ENCODE results near the gene CTU1. TPM values are rescaled to one million over a fixed set of nuclear protein-coding genes. Genes with fewer than 3 reads are reported as not detected.

CTU1 gene
- total and polyA plus RNA-seq, 10 of the 15 experiments (the other 5 are each of a cell fraction or from before 2014, with no cell fraction given) = 0.02 to 10.5 (median 3.0) TPM; not detected in 1

DNA sequence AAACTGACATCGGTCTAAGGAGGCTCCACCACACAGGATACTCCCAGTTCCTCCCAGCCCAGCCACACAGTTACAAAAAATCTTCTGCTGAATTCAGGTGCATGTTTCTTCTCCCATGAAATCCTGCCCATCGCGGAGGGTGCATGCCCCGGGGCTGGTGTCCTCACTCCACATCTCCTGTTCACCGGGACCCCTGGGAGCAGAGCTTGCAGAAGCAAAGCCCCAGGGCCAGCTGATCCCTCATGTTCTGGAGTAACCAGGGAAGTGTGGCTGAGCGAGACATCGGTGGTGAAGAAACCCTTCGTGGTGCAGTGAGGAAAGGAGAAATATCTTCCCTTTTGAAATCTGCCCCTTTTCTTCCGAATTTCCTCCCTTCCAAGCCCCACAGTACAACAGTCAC is 15.6 kb upstream of the CTU1 start:
- peaks cover 0 to 3% of the 10 kb centered on the region in 2 experiments; a peak in 2 of 4 replicates for H3K27me3 ChIP-seq (replicated peaks in 1 of 2; ENCODE audit: control insufficient read depth in 2 of 2, insufficient read depth in 2 of 2, low read length in 1 of 2)
- TF ChIP-seq, protein P1, sequence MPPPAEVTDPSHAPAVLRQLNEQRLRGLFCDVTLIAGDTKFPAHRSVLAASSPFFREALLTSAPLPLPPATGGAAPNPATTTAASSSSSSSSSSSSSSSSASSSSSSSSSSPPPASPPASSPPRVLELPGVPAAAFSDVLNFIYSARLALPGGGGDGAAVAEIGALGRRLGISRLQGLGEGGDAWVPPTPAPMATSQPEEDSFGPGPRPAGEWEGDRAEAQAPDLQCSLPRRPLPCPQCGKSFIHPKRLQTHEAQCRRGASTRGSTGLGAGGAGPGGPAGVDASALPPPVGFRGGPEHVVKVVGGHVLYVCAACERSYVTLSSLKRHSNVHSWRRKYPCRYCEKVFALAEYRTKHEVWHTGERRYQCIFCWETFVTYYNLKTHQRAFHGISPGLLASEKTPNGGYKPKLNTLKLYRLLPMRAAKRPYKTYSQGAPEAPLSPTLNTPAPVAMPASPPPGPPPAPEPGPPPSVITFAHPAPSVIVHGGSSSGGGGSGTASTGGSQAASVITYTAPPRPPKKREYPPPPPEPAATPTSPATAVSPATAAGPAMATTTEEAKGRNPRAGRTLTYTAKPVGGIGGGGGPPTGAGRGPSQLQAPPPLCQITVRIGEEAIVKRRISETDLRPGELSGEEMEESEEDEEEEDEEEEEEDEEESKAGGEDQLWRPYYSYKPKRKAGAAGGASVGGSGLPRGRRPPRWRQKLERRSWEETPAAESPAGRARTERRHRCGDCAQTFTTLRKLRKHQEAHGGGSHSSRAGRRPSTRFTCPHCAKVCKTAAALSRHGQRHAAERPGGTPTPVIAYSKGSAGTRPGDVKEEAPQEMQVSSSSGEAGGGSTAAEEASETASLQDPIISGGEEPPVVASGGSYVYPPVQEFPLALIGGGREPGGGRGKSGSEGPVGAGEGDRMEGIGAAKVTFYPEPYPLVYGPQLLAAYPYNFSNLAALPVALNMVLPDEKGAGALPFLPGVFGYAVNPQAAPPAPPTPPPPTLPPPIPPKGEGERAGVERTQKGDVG (CRISPR knock-in tag; IDR thresholded peaks at IDR 0.05) = no peak
- no peak for TF ChIP-seq CBX3 (IDR thresholded peaks at IDR 0.05; ENCODE audit: borderline replicate concordance, low read depth)
- no peak for TF ChIP-seq LARP7 (IDR thresholded peaks at IDR 0.05)
- no peak for TF ChIP-seq FOS (IDR thresholded peaks at IDR 0.05; ENCODE audit: borderline replicate concordance, extremely low read depth, insufficient read length)
- TF ChIP-seq RCOR1 (conservative IDR thresholded peaks at IDR 0.05; ENCODE audit: low read depth, low read length) = no peak
- no peak for TF ChIP-seq IKZF1 (conservative IDR thresholded peaks at IDR 0.05)
- no peak for TF ChIP-seq RBBP5 (conservative IDR thresholded peaks at IDR 0.05)
- TF ChIP-seq, protein P2, sequence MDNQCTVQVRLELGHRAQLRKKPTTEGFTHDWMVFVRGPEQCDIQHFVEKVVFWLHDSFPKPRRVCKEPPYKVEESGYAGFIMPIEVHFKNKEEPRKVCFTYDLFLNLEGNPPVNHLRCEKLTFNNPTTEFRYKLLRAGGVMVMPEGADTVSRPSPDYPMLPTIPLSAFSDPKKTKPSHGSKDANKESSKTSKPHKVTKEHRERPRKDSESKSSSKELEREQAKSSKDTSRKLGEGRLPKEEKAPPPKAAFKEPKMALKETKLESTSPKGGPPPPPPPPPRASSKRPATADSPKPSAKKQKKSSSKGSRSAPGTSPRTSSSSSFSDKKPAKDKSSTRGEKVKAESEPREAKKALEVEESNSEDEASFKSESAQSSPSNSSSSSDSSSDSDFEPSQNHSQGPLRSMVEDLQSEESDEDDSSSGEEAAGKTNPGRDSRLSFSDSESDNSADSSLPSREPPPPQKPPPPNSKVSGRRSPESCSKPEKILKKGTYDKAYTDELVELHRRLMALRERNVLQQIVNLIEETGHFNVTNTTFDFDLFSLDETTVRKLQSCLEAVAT (IDR thresholded peaks at IDR 0.05) = no peak
- TF ChIP-seq, protein P3, sequence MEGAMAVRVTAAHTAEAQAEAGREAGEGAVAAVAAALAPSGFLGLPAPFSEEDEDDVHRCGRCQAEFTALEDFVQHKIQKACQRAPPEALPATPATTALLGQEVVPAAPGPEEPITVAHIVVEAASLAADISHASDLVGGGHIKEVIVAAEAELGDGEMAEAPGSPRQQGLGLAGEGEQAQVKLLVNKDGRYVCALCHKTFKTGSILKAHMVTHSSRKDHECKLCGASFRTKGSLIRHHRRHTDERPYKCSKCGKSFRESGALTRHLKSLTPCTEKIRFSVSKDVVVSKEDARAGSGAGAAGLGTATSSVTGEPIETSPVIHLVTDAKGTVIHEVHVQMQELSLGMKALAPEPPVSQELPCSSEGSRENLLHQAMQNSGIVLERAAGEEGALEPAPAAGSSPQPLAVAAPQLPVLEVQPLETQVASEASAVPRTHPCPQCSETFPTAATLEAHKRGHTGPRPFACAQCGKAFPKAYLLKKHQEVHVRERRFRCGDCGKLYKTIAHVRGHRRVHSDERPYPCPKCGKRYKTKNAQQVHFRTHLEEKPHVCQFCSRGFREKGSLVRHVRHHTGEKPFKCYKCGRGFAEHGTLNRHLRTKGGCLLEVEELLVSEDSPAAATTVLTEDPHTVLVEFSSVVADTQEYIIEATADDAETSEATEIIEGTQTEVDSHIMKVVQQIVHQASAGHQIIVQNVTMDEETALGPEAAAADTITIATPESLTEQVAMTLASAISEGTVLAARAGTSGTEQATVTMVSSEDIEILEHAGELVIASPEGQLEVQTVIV (IDR thresholded peaks at IDR 0.05; ENCODE audit: borderline replicate concordance, partially characterized antibody) = no peak
- no peak for TF ChIP-seq ASH2L (IDR thresholded peaks at IDR 0.05; ENCODE audit: borderline replicate concordance, low read depth)
- TF ChIP-seq, protein P4, sequence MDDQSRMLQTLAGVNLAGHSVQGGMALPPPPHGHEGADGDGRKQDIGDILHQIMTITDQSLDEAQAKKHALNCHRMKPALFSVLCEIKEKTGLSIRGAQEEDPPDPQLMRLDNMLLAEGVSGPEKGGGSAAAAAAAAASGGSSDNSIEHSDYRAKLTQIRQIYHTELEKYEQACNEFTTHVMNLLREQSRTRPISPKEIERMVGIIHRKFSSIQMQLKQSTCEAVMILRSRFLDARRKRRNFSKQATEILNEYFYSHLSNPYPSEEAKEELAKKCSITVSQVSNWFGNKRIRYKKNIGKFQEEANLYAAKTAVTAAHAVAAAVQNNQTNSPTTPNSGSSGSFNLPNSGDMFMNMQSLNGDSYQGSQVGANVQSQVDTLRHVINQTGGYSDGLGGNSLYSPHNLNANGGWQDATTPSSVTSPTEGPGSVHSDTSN (IDR thresholded peaks at IDR 0.05; ENCODE audit: insufficient replicate concordance, low read depth, low read length) = no peak
- TF ChIP-seq, protein P5, sequence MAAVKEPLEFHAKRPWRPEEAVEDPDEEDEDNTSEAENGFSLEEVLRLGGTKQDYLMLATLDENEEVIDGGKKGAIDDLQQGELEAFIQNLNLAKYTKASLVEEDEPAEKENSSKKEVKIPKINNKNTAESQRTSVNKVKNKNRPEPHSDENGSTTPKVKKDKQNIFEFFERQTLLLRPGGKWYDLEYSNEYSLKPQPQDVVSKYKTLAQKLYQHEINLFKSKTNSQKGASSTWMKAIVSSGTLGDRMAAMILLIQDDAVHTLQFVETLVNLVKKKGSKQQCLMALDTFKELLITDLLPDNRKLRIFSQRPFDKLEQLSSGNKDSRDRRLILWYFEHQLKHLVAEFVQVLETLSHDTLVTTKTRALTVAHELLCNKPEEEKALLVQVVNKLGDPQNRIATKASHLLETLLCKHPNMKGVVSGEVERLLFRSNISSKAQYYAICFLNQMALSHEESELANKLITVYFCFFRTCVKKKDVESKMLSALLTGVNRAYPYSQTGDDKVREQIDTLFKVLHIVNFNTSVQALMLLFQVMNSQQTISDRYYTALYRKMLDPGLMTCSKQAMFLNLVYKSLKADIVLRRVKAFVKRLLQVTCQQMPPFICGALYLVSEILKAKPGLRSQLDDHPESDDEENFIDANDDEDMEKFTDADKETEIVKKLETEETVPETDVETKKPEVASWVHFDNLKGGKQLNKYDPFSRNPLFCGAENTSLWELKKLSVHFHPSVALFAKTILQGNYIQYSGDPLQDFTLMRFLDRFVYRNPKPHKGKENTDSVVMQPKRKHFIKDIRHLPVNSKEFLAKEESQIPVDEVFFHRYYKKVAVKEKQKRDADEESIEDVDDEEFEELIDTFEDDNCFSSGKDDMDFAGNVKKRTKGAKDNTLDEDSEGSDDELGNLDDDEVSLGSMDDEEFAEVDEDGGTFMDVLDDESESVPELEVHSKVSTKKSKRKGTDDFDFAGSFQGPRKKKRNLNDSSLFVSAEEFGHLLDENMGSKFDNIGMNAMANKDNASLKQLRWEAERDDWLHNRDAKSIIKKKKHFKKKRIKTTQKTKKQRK (IDR thresholded peaks at IDR 0.05; ENCODE audit: low read depth, low read length) = no peak

More for the DNA sequence above, 15.6 kb upstream of the CTU1 start:
- peaks cover 5% of the 10 kb centered on the region; the same call in 1 of the 2 replicates for H3K4me1 ChIP-seq (ENCODE audit: control insufficient read depth, insufficient read depth, low read length)
- no peak overlapping the region for H3K27ac ChIP-seq (ENCODE audit: control insufficient read depth, insufficient read depth)
- RAD21 ChIA-PET (ENCODE audit: unreplicated experiment) = no interaction called here
- DNase-seq (ENCODE audit: low read depth, low spot score) = no peak
- H3K36me3 ChIP-seq (ENCODE audit: control insufficient read depth in 2 of 2, insufficient read depth in 2 of 2, low read length in 1 of 2) = no peaks in the 10 kb centered on the region
- intact Hi-C loops (cut with micrococcal nuclease; ENCODE audit: unreplicated experiment) = no loop called here
- no TSS peak for BruUV-seq (replicated peaks)
- H3K79me2 ChIP-seq (ENCODE audit: control insufficient read depth, insufficient read depth, low read length) = no peaks in the 10 kb centered on the region
- SMC1A ChIA-PET (ENCODE audit: uncharacterized antibody, unreplicated experiment) = no interaction called here
- no peaks in the 10 kb centered on the region for H4K20me1 ChIP-seq (ENCODE audit: control insufficient read depth, insufficient read depth)
- no peaks in the 10 kb centered on the region for H3K9me3 ChIP-seq (replicated peaks; ENCODE audit: control insufficient read depth, insufficient read depth, low read length)
- no peak for ATAC-seq
- no peak overlapping the region for H3K4me3 ChIP-seq
- CTCF ChIA-PET = no interaction called here
- no peak overlapping the region for H3K4me2 ChIP-seq (ENCODE audit: control insufficient read depth, insufficient read depth)
- POLR2A ChIA-PET = no interaction called here
- in situ Hi-C loops (cut with MboI) = no loop called here
- H3K9ac ChIP-seq (ENCODE audit: control insufficient read depth, insufficient read depth, low read length) = no peak overlapping the region
- 55% methylated on average over 9 of the region's 9 CpGs for WGBS (ENCODE audit: insufficient coverage, insufficient replicate concordance, low lambda C conversion rate, missing lambda C conversion rate)
- H2AFZ ChIP-seq (ENCODE audit: control insufficient read depth, low read depth, low read length) = no peak overlapping the region
- no peak for FAIRE-seq

Data from GM12878 (cell line).